Measurements from ENCODE around the gene RAPGEF1.
"Not testable (repeated sequence)": the region's sequence is repeated elsewhere in the genome, so short reads cannot be mapped to it uniquely, and the experiment has no call there.

The RAPGEF1 gene

GRCh38 chr9:131685753-131686706, 53.8 kb downstream of the RAPGEF1 start:
- no peak for DNase-seq

DNA sequence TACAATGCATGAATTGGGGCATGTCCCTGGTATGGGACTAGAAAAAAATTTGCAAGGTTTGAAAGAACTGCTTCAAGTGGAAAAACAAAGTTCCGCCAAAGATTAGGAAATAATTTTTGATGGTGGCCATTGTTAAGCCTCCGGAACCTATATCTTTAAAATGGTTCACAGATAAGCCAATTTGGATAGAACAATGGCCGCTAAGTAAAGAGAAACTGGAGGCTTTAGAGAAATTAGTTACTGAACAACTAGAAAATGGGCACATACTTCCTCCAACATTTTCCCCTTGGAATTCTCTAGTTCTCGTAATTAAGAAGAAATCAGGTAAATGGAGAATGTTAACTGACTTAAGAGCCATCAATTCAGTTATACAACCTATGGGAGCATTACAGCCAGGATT, 56.8 kb downstream of the RAPGEF1 start:
- not testable (repeated sequence) for DNase-seq

DNA sequence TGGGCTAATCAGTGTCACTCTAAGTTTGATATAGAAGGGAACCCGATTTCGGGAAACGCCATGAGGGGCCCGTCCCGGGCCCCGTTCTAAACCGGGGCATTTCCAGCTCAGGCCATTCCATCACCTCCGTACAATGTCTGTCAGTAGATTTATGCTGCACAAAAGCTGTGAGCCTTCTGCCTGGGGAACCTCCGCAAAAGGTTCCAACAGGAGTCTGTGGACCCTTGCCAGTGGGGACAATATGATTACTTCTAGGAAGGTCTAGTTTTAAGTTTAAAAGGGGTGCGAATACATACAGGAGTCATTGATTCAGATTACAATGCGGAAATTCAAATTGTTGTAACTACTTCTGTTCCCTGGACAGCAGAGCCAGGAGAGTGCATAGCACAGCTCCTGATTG, 57.6 kb downstream of the RAPGEF1 start:
- DNase-seq: no peak

- DNase-seq: not testable (repeated sequence)
Measured at GRCh38 chr9:131681826-131682225, 58.0 kb downstream of the RAPGEF1 start.

DNA sequence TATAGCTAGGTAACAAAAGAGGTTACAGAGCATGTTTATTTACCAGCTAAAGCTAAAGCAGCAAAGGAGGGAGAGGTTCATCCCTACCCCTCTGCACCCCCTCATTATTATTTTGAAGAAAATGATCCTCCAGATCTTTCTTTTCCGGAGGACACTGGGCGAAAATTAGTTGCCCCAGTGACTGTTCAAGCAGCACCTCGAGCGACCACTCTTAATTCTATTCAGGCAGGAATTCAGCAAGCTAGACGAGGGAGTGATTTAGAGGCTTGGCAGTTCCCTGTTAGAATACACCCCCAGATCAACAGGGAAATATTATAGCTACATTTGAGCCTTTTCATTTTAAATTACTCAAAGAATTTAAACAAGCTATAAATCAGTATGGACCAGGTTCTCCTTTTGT, 58.8 kb downstream of the RAPGEF1 start:
- DNase-seq: not testable (repeated sequence)

GRCh38 chr9:131679261-131680020, 60.4 kb downstream of the RAPGEF1 start:
- no peak for DNase-seq

GRCh38 chr9:131678499-131679111, 61.3 kb downstream of the RAPGEF1 start:
- peak; percentile 64 to 79 for DNase-seq

DNA sequence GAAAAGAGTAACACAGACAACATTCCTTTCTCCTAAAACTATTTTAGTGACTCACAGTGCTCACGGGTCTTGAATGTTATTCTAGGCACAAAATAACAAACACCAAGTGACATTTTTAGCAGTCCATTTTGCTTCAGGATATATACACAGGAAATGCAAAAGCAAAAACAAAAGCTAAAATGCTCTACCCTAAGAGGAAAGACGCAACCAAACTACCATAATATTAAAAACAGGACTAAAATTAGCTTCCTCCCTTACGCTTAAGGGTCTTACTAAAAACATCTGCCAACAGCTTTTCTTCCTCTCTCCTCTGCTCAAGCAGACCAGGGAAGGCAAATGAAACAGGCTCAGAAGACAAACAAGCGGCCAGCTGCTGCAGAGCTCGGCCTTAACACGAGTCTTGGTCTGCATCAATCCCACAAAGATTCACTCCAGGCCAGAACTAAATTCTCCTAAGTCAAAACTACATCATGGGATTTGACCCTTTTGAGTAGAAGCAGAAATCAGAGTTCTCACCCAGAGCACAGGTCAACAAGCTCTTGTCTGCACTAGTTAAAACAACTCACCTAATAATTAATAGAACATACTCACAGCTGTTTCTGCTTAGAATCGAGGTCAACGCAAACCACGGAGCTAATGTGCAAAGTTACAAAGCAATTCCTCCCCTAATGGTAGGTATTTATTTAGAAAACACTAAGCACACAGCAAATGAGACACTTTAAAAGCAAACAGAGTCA, 62.3 kb downstream of the RAPGEF1 start:
- DNase-seq: no peak

GRCh38 chr9:131677049-131677443, 62.8 kb downstream of the RAPGEF1 start:
- no peak for DNase-seq

GRCh38 chr9:131676431-131676972, 63.4 kb downstream of the RAPGEF1 start:
- no peak for DNase-seq

DNA sequence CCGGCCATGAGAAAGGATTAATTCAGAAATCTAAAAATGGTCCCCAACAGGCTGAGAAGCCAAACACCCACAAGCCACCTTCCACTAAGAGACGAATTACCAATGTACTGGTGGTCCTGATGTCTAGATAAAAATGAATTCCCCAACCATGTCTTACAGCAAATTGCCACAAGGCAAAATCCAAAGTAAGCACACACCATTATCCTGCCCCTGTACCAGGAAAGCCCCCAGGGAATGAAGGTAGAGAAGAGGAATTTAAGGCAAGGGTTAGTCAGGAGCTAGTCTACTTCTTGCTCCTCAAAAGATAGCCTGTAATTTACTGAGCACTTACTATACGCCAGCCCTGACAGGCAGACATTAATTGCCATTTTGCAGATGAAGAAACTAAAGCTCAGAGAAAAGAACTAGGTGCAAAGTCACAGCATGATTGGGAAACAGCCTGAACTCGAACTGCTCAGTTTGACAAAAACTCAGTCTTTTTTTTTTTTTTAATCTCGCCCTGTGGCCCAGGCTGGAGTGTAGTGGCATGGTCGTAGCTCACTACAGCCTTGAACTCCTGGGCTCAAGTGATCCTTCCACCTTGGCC, 64.3 kb downstream of the RAPGEF1 start:
- DNase-seq: no peak

- DNase-seq: no peak
Measured at GRCh38 chr9:131674425-131675421, 65.2 kb downstream of the RAPGEF1 start.

- DNase-seq: no peak
Measured at GRCh38 chr9:131673531-131673930, 66.3 kb downstream of the RAPGEF1 start.

- DNase-seq: no peak
Measured at GRCh38 chr9:131673068-131673467, 66.8 kb downstream of the RAPGEF1 start.

- no peak for DNase-seq
Measured at GRCh38 chr9:131672451-131672850, 67.4 kb downstream of the RAPGEF1 start.

DNA sequence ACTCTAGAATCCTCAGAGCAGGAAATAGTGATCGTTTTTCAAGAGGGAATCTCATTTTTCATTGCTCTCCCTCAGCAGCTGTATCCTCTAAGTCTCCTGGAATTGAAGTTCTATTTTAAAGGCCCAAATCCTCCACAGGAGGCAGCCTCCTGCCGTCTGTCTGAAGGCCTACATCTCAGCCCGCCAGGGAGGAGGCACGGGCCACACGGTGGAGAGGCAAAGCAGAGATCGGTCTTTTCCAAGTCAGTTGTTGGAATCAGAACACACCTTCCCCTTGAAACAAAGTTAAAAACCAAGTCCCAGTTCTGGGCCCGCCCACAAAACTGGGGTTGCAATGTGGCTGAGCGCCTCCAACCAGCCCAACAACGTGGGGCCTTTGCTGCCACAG, 68.7 kb downstream of the RAPGEF1 start:
- DNase-seq: no peak

- peak; percentile 94 to 99 for DNase-seq
Measured at GRCh38 chr9:131670247-131671132, 69.4 kb downstream of the RAPGEF1 start.

GRCh38 chr9:131669269-131670157, 70.4 kb downstream of the RAPGEF1 start:
- DNase-seq: peak in 1 of 2 donors; percentile 47
